ENCODE data around the gene HAAO. TPM values are rescaled to one million over a fixed set of nuclear protein-coding genes. Genes with fewer than 3 reads are reported as not detected.

HAAO gene
- total RNA-seq, 1 donor from 2014 or later: 0.86 TPM

DNA sequence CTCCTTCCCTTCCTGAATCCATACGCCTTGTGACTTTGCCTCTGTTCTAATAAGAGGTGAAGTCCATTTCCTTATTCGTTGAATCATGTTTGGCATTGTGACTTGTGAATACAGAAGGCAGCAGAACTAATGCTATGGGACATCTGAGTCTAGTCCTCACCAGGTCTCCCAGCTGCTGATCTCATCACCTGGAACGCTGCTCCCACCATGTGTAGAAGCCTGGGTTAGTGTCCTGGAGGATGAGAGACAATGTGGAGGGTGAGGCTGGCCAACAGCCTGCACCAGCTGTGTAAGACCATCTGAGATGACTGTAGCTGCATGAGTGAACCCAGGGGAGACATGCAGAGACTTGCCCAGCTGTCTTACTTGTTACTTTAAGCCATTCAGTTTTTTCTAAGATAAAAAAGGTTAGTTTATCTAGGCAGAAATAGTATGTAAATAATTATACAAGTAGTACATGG is 3.5 kb upstream of the HAAO start:
- Mint-ChIP-seq H3K4me1 (ENCODE audit: low read depth) (peaks cover 26% of the 10 kb centered on the region), H3K4me3 (no peak overlapping the region), H3K9me3 (no peaks in the 10 kb centered on the region), H3K36me3 (ENCODE audit: low read depth) (peaks cover 8% of the 10 kb centered on the region), H3K27ac (peak overlapping the region; percentile 7), H3K27me3 (ENCODE audit: insufficient read depth) (peaks cover 32% of the 10 kb centered on the region)
- intact Hi-C loops (cut with micrococcal nuclease): loop anchor here (1.0 kb wide), 1 partner anchor 14 kb away; no protein-coding TSS in a partner anchor
- DNase-seq (ENCODE audit: low spot score): no peak

DNA sequence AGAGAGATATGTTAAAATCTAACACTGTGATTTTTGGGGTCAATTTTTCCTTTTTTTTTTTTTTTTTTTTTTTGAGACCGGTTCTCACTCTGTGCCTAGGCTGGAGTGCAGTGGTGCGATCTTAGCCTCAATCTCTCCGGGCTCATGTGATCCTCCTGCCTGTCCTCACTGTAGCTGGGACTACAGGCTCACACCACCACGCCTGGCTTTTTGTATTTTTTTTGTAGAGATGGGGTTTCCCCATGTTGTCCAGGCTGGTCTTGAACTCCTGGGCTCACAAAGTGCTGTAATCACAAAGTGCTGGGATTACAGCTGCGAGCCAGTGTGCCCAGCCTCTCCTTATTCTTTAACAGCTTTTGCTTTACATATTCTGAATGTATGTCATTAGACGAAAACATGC is 2.9 kb upstream of the HAAO start:
- Mint-ChIP-seq H3K36me3 (ENCODE audit: low read depth) (peaks cover 8% of the 10 kb centered on the region), H3K27ac (no peak overlapping the region), H3K4me3 (no peak overlapping the region), H3K9me3 (no peaks in the 10 kb centered on the region), H3K4me1 (ENCODE audit: low read depth) (peaks cover 26% of the 10 kb centered on the region), H3K27me3 (ENCODE audit: insufficient read depth) (peaks cover 36% of the 10 kb centered on the region)
- intact Hi-C loops (cut with micrococcal nuclease): no loop called here
- no peak for DNase-seq (ENCODE audit: low spot score)

DNA sequence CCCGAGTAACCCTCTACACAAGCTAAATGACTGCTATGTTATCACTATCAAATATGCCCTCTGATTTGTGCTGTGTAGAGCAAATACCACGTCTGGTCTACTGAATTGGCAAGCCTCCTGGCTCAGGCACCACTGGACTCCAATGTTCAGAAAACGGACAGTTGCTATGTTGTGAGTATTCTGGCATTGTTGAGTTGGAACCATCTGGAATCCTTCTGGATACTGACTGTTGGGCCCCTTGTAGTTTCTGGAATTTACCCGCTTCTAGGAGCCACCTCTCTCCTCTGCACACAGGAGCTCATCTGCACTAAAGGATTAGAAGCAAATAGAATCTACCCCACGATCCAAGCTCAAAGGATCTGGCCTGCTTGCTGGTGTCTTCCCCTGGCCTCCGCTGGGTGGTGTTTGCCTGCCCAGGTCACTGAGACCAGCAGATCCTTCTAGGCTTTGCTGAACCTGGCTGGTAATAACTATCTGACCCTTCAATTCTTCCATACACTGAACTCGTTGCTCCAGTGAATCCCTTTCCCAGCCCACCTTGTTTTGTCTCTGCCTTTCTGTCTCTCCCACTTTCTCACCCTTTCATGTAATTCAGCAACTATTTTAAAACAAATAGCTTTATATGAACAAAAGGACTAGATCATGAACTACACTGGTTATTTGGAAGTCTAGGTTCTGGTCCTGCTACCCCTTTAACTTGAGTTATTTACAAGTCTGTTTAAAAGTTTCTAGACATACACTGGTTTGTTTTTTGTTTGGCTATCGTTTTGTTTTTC is 2.1 kb upstream of the HAAO start:
- peaks cover 8% of the 10 kb centered on the region for H3K36me3 Mint-ChIP-seq (ENCODE audit: low read depth)
- peaks cover 26% of the 10 kb centered on the region for H3K4me1 Mint-ChIP-seq (ENCODE audit: low read depth)
- H3K27me3 Mint-ChIP-seq (ENCODE audit: insufficient read depth): peaks cover 36% of the 10 kb centered on the region
- no peak overlapping the region for H3K4me3 Mint-ChIP-seq
- no peak for DNase-seq (ENCODE audit: low spot score)
- H3K9me3 Mint-ChIP-seq: no peaks in the 10 kb centered on the region
- intact Hi-C loops (cut with micrococcal nuclease): loop anchor here (5.0 kb wide), 2 partner anchors 72 to 302 kb away; partner anchors contain the start of gene KCNG3
- no peak overlapping the region for H3K27ac Mint-ChIP-seq

DNA sequence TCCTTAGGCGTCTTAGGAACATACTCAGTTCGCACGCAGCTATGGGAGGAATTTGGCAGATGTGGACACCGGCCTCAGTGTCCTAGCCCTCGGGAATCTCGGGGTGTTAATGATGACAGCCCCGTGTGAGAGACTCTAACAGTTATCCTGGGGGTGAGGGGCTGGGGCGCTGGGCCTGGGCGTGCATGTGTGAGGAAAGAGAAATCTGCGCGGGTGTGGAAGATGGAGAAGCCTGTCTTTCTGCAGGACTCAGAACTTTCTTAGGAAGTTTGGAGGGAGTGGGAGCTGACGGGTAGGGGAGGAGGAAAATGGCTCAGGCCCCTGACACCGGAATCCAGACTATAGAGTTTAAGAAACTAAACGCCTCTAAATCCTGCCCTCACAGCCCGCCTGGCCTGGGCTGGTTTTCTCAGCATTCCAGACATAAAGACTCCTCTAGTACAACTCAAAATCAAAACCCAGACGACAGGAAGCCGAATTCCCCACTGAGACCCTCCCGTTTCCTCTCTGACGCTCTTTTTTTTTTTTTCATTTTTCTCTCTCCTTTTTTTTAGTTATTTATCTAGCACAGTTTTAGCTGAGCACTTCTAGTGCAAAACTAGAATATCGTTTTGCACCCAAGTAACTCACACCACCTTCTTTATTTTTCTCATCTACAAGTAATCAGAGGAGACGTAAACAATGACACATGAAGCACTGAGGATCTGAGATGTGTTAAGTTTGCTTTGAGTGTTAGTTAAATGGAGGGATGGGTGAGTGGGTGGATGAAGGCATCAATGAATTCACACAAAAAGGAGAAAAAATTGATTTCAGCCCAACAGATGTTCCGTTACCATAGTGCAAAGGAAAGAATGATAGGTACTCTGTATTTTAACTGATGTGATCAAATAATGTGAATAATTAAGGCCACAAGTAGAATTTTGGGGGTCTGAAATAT is 1.2 kb upstream of the HAAO start:
- intact Hi-C loops (cut with micrococcal nuclease): loop anchor here (5.0 kb wide), 2 partner anchors 71 to 301 kb away; partner anchors contain the start of gene KCNG3
- H3K4me1 Mint-ChIP-seq (ENCODE audit: low read depth): peaks cover 26% of the 10 kb centered on the region
- no peak for DNase-seq (ENCODE audit: low spot score)
- H3K9me3 Mint-ChIP-seq: no peaks in the 10 kb centered on the region
- H3K27ac Mint-ChIP-seq: peak overlapping the region; percentile 66
- peaks cover 8% of the 10 kb centered on the region for H3K36me3 Mint-ChIP-seq (ENCODE audit: low read depth)
- peak overlapping the region; percentile 75 for H3K4me3 Mint-ChIP-seq
- H3K27me3 Mint-ChIP-seq (ENCODE audit: insufficient read depth): peaks cover 38% of the 10 kb centered on the region

DNA sequence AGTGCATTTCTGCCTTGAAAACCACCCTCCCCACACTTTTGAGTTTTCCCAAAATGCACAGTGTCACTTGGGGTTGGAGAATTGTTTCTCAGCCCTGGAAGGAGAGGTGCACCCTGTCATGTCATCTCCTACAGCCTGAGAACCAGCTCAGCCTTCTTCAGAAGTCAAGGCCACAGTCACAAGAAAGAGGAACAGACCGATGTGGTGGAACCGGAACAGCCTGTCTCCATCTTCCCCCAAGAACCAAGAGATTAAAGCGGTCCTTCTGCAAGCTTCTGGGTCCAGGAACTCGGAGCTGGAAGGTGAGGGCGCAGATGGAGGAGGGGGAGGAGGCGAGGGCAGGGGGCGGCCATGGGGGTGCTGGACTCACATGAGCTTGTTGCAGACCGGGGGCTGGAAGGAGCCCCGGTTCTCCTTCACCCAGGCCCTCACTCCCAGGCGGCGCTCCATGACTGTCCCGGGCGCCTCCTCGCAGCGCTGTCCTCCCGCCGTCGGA is 248 bp downstream of the HAAO start:
- H3K4me3 Mint-ChIP-seq: peak overlapping the region; percentile 76
- H3K27ac Mint-ChIP-seq: peak overlapping the region; percentile 59
- peaks cover 36% of the 10 kb centered on the region for H3K27me3 Mint-ChIP-seq (ENCODE audit: insufficient read depth)
- no peaks in the 10 kb centered on the region for H3K9me3 Mint-ChIP-seq
- peaks cover 8% of the 10 kb centered on the region for H3K36me3 Mint-ChIP-seq (ENCODE audit: low read depth)
- peaks cover 26% of the 10 kb centered on the region for H3K4me1 Mint-ChIP-seq (ENCODE audit: low read depth)
- intact Hi-C loops (cut with micrococcal nuclease): loop anchor here (5.0 kb wide), 2 partner anchors 70 to 300 kb away; partner anchors contain the start of gene KCNG3
- DNase-seq (ENCODE audit: low spot score): no peak

DNA sequence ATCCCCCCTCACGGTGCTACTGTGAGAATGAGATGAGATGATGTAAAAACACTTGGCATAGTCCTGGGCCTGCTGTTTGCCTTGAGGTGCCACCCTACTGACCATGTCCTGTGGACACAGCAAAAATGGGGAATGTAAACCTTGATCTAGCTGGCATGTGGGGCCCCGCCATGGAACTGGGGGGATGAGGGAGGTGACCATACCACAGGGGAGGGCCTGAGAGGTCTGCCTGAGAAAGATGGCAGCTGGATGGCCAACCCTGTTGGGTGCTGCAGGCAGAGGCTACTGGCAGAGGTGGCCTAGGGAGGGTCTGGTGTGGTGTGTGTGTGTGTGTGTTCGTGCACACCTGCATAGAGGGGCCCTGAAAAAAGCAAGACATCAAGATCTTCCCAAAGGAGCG is 777 bp downstream of the HAAO start:
- intact Hi-C loops (cut with micrococcal nuclease): loop anchor here (5.0 kb wide), 2 partner anchors 69 to 299 kb away; partner anchors contain the start of gene KCNG3
- Mint-ChIP-seq H3K4me1 (ENCODE audit: low read depth) (peaks cover 24% of the 10 kb centered on the region), H3K27me3 (ENCODE audit: insufficient read depth) (peaks cover 36% of the 10 kb centered on the region), H3K27ac (no peak overlapping the region), H3K36me3 (ENCODE audit: low read depth) (peaks cover 8% of the 10 kb centered on the region), H3K4me3 (peak overlapping the region; percentile 76), H3K9me3 (no peaks in the 10 kb centered on the region)
- DNase-seq (ENCODE audit: low spot score): no peak

DNA sequence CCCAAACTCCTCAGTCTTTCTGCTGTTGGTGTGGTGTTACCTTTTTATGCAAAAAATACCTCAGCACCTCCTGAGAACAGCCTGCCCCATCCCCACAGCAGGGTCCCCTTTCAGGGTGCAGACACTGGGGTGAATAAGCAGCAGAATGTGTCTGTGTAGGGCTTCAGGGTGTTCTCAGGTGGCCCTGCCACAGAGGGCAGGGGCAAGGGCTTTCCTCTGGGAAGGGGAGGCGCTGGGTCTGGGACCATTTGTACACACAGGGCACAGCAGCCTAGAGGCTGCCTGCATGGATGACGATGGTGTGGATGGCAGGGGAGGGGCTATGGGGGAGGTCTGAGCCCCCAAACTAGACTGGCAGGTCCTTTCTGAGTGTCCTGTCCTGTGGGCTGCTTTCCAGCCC is 2.6 kb downstream of the HAAO start:
- DNase-seq (ENCODE audit: low spot score): no peak
- H3K9me3 Mint-ChIP-seq: no peaks in the 10 kb centered on the region
- H3K4me3 Mint-ChIP-seq: no peak overlapping the region
- peaks cover 14% of the 10 kb centered on the region for H3K4me1 Mint-ChIP-seq (ENCODE audit: low read depth)
- peaks cover 35% of the 10 kb centered on the region for H3K27me3 Mint-ChIP-seq (ENCODE audit: insufficient read depth)
- no peak overlapping the region for H3K27ac Mint-ChIP-seq
- intact Hi-C loops (cut with micrococcal nuclease): loop anchor here (5.0 kb wide), 2 partner anchors 67 to 297 kb away; partner anchors contain the start of gene KCNG3
- peaks cover 8% of the 10 kb centered on the region for H3K36me3 Mint-ChIP-seq (ENCODE audit: low read depth)

DNA sequence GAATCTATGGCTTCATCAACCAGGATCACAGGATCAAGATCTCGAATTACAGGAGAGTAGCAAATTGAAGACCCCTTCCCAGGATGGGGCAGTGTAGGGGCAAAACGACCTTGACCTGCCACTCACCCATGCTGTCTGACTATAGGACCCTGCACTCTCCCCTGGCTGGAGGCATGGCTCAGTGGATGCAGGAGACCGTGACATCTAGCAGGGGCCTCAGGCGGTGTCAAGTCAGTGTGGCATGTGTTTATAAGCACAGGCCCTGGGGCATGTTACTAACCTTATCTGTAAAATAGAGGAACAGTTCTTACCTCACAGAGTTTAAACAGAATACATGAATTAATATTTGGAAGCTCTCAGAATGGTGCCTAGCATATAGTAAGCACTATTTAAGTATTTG is 3.5 kb downstream of the HAAO start:
- no peak for DNase-seq (ENCODE audit: low spot score)

DNA sequence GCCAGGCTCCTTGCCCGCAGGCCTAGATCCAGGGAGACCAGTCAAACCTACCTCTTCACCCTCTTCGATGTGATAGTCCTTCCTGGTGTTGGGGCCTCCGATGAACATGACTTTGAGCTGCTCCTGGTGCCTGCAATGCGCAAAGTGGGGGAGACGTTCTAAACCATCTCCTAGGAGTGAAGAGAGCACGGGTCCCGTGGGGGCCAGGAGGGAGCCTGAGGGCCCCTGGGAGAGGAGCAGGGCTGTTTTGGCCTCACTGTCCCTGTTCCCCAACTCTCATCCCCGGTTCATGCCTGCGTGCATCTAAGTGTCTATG is 3.9 kb downstream of the HAAO start:
- intact Hi-C loops (cut with micrococcal nuclease): no loop called here
- Mint-ChIP-seq H3K27me3 (ENCODE audit: insufficient read depth) (peaks cover 22% of the 10 kb centered on the region), H3K4me1 (ENCODE audit: low read depth) (peaks cover 8% of the 10 kb centered on the region), H3K4me3 (no peak overlapping the region), H3K9me3 (no peaks in the 10 kb centered on the region), H3K36me3 (ENCODE audit: low read depth) (peaks cover 6% of the 10 kb centered on the region), H3K27ac (no peak overlapping the region)
- DNase-seq (ENCODE audit: low spot score): no peak

More for the DNA sequence above, 3.5 kb downstream of the HAAO start:
- intact Hi-C loops (cut with micrococcal nuclease): no loop called here
- H3K4me3 Mint-ChIP-seq: no peak overlapping the region
- H3K27ac Mint-ChIP-seq: no peak overlapping the region
- peaks cover 27% of the 10 kb centered on the region for H3K27me3 Mint-ChIP-seq (ENCODE audit: insufficient read depth)
- peaks cover 8% of the 10 kb centered on the region for H3K36me3 Mint-ChIP-seq (ENCODE audit: low read depth)
- no peaks in the 10 kb centered on the region for H3K9me3 Mint-ChIP-seq
- H3K4me1 Mint-ChIP-seq (ENCODE audit: low read depth): peaks cover 12% of the 10 kb centered on the region

DNA sequence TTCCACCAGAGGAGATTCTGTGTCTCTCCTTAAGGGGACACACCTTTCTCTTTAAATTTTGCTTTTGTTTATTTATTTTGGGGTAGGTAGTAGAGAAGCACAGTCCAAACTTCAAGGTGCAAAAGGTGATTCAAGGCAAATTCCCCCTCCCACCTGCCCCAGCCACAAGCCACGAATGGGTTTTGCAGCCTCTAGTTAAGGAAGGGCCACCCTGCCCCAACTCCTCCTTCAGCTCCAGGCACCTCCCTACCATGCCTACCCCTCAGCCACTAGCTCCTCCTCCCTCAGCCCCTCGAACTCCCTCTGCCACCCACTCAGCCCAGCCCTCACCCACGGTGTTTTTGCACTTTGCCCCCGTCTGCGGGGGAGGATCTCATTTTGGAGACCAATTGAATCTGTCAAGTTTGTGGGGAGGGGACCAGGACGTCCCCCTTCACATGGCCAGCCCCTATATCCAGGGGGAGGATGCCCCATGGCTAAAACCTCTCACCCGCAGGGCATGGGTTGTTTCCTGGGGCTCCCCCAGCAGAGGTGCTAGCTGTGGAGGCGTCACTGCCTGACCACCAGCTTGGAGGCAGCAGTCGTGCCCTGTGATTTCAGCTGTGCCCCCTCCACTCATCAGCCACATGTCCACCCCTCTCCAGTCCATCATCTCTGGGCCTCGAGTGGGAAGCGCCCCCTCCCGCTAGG is 4.5 kb downstream of the HAAO start:
- intact Hi-C loops (cut with micrococcal nuclease): no loop called here
- no peak overlapping the region for H3K4me3 Mint-ChIP-seq
- peaks cover 5% of the 10 kb centered on the region for H3K4me1 Mint-ChIP-seq (ENCODE audit: low read depth)
- no peaks in the 10 kb centered on the region for H3K9me3 Mint-ChIP-seq
- peaks cover 6% of the 10 kb centered on the region for H3K36me3 Mint-ChIP-seq (ENCODE audit: low read depth)
- peaks cover 19% of the 10 kb centered on the region for H3K27me3 Mint-ChIP-seq (ENCODE audit: insufficient read depth)
- no peak for DNase-seq (ENCODE audit: low spot score)
- H3K27ac Mint-ChIP-seq: no peak overlapping the region

DNA sequence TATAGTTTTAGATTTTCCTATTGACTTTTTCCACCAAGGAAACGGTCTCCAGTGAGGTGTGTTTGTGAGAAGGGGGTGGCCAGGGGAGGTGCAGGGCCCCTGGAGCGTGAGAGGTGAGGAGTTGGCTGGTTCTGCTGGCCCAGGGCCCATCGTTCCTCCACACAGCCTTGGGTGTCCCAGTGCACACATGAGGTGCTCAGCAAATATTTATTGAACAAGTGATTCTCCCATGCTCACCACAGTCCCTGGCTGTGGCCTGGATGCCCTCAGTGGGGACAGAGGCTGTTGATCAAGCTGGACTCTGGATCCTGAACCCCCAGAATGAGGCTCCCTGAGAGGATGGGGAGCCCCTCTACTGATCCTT is 5.0 kb downstream of the HAAO start:
- H3K36me3 Mint-ChIP-seq (ENCODE audit: low read depth): peaks cover 6% of the 10 kb centered on the region
- H3K4me3 Mint-ChIP-seq: no peak overlapping the region
- DNase-seq (ENCODE audit: low spot score): no peak
- intact Hi-C loops (cut with micrococcal nuclease): no loop called here
- peaks cover 19% of the 10 kb centered on the region for H3K27me3 Mint-ChIP-seq (ENCODE audit: insufficient read depth)
- peaks cover 4% of the 10 kb centered on the region for H3K9me3 Mint-ChIP-seq
- H3K27ac Mint-ChIP-seq: no peak overlapping the region
- peaks cover 5% of the 10 kb centered on the region for H3K4me1 Mint-ChIP-seq (ENCODE audit: low read depth)

DNA sequence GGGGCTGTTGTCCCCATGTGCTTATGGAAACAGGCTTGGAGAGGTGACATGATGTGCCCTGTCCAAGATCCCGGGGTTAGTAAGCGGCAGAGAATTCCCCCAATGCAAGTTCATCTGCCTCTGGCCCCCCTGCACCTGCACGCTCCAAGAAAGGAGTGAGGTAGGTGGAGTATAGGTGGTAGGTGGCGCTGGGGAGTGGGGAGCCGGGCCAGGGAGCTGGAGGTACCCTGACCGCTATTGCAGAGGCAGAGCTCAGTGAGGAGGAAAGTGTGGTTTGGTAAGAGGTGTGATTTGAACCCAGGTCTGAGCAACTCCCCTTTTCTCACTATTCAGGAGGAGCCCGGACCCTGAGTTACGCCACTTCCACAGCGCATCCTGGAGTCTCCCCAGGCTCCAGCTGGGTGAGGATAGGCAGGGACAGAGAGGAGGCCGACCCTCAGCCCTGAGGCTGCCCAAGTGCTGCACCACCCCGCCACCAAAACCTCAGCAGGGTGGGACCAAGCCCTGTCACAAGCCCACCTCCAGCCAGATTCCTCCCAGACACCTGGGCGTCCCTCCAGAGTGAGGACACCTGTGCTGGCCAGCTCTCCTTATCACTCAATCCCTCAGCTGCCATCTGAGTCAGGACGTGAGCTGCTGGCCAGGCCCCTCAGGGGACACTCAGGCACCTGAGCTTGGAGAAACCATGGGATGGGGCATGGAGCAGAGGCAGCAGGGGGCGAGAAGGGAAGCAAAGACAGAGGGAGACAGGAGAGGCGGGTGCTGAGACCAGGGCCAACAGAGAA is 5.6 kb downstream of the HAAO start:
- H3K4me3 Mint-ChIP-seq: no peak overlapping the region
- intact Hi-C loops (cut with micrococcal nuclease): no loop called here
- H3K4me1 Mint-ChIP-seq (ENCODE audit: low read depth): peaks cover under 1% of the 10 kb centered on the region
- no peak overlapping the region for H3K27ac Mint-ChIP-seq
- H3K36me3 Mint-ChIP-seq (ENCODE audit: low read depth): peaks cover 3% of the 10 kb centered on the region
- H3K27me3 Mint-ChIP-seq (ENCODE audit: insufficient read depth): peaks cover 15% of the 10 kb centered on the region
- no peak for DNase-seq (ENCODE audit: low spot score)
- peaks cover 8% of the 10 kb centered on the region for H3K9me3 Mint-ChIP-seq
